ENCODE measurements around the gene KLHL25. TPM values are rescaled to one million over a fixed set of nuclear protein-coding genes. Genes with fewer than 3 reads are reported as not detected.

KLHL25 gene
- total RNA-seq, 3 donors from 2014 or later = 10.9 to 21.0 (median 15.1) TPM

DNA sequence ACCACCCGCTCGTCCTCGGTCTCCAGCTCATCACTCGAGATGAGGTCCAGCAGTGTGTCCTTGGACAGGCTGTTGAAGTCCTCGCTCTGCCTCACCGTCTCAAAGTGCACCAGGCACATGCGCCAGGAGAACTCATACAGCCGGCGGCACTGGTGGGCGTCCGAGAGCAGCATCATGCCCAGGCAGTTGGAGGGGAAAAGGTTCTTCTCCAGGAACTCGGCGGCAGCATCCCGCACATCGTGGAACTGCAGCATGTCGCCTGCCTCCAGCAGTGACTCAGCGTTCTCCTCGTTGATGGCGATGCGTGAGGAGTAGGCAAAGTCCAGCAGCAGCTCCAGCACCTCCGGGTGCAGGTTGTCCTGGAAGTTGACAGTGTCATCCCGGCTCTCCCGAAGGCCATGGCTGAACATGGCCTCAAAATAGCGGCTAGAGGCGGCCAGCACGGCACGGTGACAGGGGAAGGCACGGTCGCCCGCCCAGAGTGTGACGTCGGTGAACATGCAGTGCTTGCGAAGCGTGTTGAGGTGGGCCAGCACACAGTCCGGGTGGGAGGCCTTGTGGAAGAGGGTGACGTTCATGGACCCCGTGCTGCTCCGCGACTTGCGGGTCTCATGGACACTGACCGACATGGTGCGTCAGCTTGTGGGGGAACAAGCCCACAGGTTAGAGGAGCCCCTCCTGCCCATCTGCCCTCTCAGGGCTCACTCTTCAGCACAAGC lies 25.4 kb downstream of the KLHL25 start:
- H3K9me3 ChIP-seq = no peaks in the 10 kb centered on the region
- intact Hi-C loops (cut with DNase I; ENCODE audit: low total_unique reads) = no loop called here
- H3K4me1 ChIP-seq = peaks cover 11 to 18% of the 10 kb centered on the region in 2 donors
- no peak for DNase-seq (ENCODE audit: low spot score in 2 of 2)
- no peaks in the 10 kb centered on the region for H3K27me3 ChIP-seq
- peak overlapping the region in 1 of 2 donors; percentile 98 for H3K27ac ChIP-seq
- H3K36me3 ChIP-seq = no peaks in the 10 kb centered on the region
- TF ChIP-seq, protein P1, sequence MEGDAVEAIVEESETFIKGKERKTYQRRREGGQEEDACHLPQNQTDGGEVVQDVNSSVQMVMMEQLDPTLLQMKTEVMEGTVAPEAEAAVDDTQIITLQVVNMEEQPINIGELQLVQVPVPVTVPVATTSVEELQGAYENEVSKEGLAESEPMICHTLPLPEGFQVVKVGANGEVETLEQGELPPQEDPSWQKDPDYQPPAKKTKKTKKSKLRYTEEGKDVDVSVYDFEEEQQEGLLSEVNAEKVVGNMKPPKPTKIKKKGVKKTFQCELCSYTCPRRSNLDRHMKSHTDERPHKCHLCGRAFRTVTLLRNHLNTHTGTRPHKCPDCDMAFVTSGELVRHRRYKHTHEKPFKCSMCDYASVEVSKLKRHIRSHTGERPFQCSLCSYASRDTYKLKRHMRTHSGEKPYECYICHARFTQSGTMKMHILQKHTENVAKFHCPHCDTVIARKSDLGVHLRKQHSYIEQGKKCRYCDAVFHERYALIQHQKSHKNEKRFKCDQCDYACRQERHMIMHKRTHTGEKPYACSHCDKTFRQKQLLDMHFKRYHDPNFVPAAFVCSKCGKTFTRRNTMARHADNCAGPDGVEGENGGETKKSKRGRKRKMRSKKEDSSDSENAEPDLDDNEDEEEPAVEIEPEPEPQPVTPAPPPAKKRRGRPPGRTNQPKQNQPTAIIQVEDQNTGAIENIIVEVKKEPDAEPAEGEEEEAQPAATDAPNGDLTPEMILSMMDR (IDR thresholded peaks at IDR 0.05) = no peak
- TF ChIP-seq POLR2A (IDR thresholded peaks at IDR 0.05) = no peak
- no peak for TF ChIP-seq POLR2AphosphoS5 (IDR thresholded peaks at IDR 0.05)
- H3K4me3 ChIP-seq = no peak overlapping the region

DNA sequence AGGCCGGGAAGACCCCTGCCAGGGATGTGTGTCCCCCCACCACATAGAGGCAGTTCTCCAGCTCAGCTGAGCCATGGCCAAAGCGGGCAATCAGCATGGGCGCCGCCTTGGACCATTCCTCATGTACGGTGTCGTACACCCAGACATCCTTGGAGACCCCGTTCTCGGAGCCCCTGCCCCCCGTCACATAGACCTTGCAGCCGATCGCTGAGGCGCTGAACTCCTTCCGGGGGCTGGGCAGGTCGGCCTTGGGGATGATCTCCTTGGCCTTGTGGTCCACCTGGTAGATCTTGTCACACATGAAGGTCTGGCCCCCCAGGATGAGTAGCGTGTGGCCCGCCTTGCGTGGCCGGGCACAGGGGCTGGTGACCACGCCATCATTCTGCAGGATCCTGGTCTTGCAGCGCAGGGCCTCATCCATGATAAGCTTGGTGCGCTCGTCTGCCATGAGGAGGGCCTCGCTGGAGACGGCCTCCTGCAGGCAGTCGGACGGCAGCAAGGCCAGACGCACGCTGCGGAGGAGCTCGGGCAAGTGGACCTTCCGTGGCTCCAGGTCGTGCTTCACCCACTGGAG lies 26.0 kb downstream of the KLHL25 start:
- H3K4me3 ChIP-seq = no peak overlapping the region
- intact Hi-C loops (cut with DNase I; ENCODE audit: low total_unique reads) = no loop called here
- H3K9me3 ChIP-seq = no peaks in the 10 kb centered on the region
- H3K27ac ChIP-seq = no peak overlapping the region
- H3K36me3 ChIP-seq = no peaks in the 10 kb centered on the region
- DNase-seq (ENCODE audit: low spot score in 2 of 2) = no peak
- H3K4me1 ChIP-seq = peaks cover 11 to 18% of the 10 kb centered on the region in 2 donors
- H3K27me3 ChIP-seq = no peaks in the 10 kb centered on the region
- TF ChIP-seq POLR2AphosphoS5 (IDR thresholded peaks at IDR 0.05) (no peak), POLR2A (IDR thresholded peaks at IDR 0.05) (no peak)
- TF ChIP-seq, protein P1 (IDR thresholded peaks at IDR 0.05) = no peak

DNA sequence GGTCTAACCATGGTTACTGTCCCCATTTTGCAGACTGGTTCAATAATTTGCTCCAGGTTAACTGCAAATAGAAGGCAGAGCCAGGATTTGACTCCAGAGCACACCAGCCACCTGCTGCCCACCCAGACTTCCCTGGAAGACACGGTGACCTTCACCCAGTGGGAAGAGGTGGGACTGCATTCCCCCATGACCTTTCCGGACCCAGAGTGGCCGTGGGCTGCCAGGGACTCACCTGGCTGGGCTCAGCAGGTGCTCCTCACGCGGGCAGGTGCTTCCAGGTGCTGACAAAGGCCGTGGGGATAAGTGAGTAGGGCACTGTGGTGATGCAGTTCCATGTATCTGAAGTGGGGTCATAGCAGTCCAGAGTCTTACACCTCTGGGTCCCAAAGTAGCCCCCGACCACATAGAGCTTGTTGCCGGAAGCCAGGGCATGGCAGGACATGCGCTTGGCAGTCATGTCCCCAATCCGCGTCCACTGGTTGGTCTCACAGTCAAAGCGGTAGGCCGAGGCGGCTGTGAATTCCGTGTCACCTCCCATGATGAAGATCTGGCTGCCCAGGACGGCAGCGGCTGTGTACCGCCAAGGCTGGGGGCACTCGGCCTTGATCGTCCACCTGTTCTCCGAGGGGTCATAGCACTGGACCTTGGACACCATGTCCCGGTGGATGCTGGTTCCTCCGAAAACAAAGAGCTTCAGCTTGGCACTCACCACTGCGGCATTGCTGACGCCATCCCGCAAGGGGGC lies 26.8 kb downstream of the KLHL25 start:
- intact Hi-C loops (cut with DNase I; ENCODE audit: low total_unique reads) = no loop called here
- peaks cover 7 to 17% of the 10 kb centered on the region in 2 donors for H3K4me1 ChIP-seq
- DNase-seq (ENCODE audit: low spot score in 2 of 2) = no peak

GRCh38 chr15:85766001-85766831 lies 28.5 kb downstream of the KLHL25 start:
- H3K9me3 ChIP-seq = no peaks in the 10 kb centered on the region
- H3K27ac ChIP-seq = peak overlapping the region in 1 of 2 donors; percentile 52
- no peak for DNase-seq (ENCODE audit: low spot score in 2 of 2)
- intact Hi-C loops (cut with DNase I; ENCODE audit: low total_unique reads) = no loop called here
- TF ChIP-seq, protein P1 (IDR thresholded peaks at IDR 0.05) = no peak
- TF ChIP-seq POLR2A (IDR thresholded peaks at IDR 0.05) = no peak
- no peaks in the 10 kb centered on the region for H3K36me3 ChIP-seq
- peak overlapping the region in 1 of 3 donors; percentile 19 for H3K4me3 ChIP-seq
- H3K27me3 ChIP-seq = no peaks in the 10 kb centered on the region
- H3K4me1 ChIP-seq = peaks cover 0 to 3% of the 10 kb centered on the region in 2 donors

More for the DNA sequence above, 26.8 kb downstream of the KLHL25 start:
- no peaks in the 10 kb centered on the region for H3K9me3 ChIP-seq
- H3K36me3 ChIP-seq = no peaks in the 10 kb centered on the region
- no peaks in the 10 kb centered on the region for H3K27me3 ChIP-seq
- H3K4me3 ChIP-seq = no peak overlapping the region
- TF ChIP-seq POLR2AphosphoS5 (IDR thresholded peaks at IDR 0.05) (no peak), POLR2A (IDR thresholded peaks at IDR 0.05) (no peak)
- TF ChIP-seq, protein P1 (IDR thresholded peaks at IDR 0.05) = no peak
- H3K27ac ChIP-seq = no peak overlapping the region
